GM12878 (cell line): Measurements from ENCODE around the gene LPGAT1. TPM values are rescaled to one million over a fixed set of nuclear protein-coding genes. Genes with fewer than 3 reads are reported as not detected.

Source experiments
- ATAC-seq: fragments of 200-7000 bp; cut with Tn5 transposase; 3 replicates; pipeline ENCODE4 v1.9.1; 2020; ENCODE audit warnings: mild to moderate bottlenecking, moderate library complexity
- BruUV-seq: library from RNA; stranded (reverse); fragments of 400-500 nt; replicated peaks from 2 replicates; lab custom pipeline; 2021; lab: Mats Ljungman, UMichigan
- CTCF ChIA-PET: fragments of 300-600 bp; sonication (Branson Sonifier 250); formaldehyde crosslinking; extraction: SDS; loops from one replicate; lab custom pipeline; 2021; ENCODE audit warnings: inconsistent platforms; lab: Yijun Ruan, JAX
- POLR2A ChIA-PET: fragments of 350-600 bp; formaldehyde crosslinking; extraction: SDS; loops from one replicate; lab custom pipeline; 2021; ENCODE audit warnings: inconsistent platforms; lab: Charles Lee
- RAD21 ChIA-PET: fragments of 300-600 bp; sonication (Branson Sonifier 250); formaldehyde crosslinking; loops from one replicate; lab custom pipeline; 2023; ENCODE audit warnings: antibody characterized with exemption; ENCODE audit not compliant: unreplicated experiment; lab: Charles Lee
- SMC1A ChIA-PET: fragments of 300-600 bp; sonication (Branson Sonifier 250); formaldehyde crosslinking; loops from one replicate; lab custom pipeline; 2023; ENCODE audit not compliant: unreplicated experiment, uncharacterized antibody; lab: Charles Lee
- DNase-seq: peaks from one replicate; pipeline ENCODE4 v3.0.0-alpha.2; 2011; ENCODE audit warnings: low read depth, low spot score
- FAIRE-seq: peaks from 3 replicates; lab custom pipeline; 2011; peaks lifted over from hg19 to GRCh38; lab: Jason Lieb, UNC
- H2AFZ ChIP-seq: 2 replicates; pipeline ENCODE4 v1.6.0; 2011; ENCODE audit warnings: low read depth, low read length, control low read depth; ENCODE audit not compliant: control insufficient read depth
- H3K27ac ChIP-seq: 2 replicates; pipeline ENCODE4 v1.5.1; 2011; ENCODE audit warnings: control low read depth; ENCODE audit not compliant: control insufficient read depth, insufficient read depth
- H3K27me3 ChIP-seq, 2 experiments: replicated peaks in 1 of 2; 2 replicates each; pipeline versions ENCODE4 v1.6.0 to v1.6.1; 2011; ENCODE audit warnings: low read length in 1 of 2; ENCODE audit not compliant: control insufficient read depth in 2 of 2, insufficient read depth in 2 of 2
- H3K36me3 ChIP-seq, 2 experiments: 2 replicates each; pipeline ENCODE4 v1.5.1; 2011; ENCODE audit warnings: low read length in 1 of 2; ENCODE audit not compliant: control insufficient read depth in 2 of 2, insufficient read depth in 2 of 2
- H3K4me1 ChIP-seq: 2 replicates; pipeline ENCODE4 v1.6.1; 2011; ENCODE audit warnings: mild to moderate bottlenecking, low read length, moderate library complexity, mixed read lengths; ENCODE audit not compliant: control insufficient read depth, insufficient read depth
- H3K4me2 ChIP-seq: 2 replicates; pipeline ENCODE4 v1.6.0; 2011; ENCODE audit warnings: control low read depth; ENCODE audit not compliant: control insufficient read depth, insufficient read depth
- H3K4me3 ChIP-seq: fragments of 200-600 bp; sonication (generic); 2 replicates; pipeline ENCODE4 v1.5.1; 2016
- H3K79me2 ChIP-seq: 2 replicates; pipeline ENCODE4 v1.6.0; 2011; ENCODE audit warnings: low read length; ENCODE audit not compliant: control insufficient read depth, insufficient read depth
- H3K9ac ChIP-seq: 2 replicates; pipeline ENCODE4 v1.8.0; 2011; ENCODE audit warnings: low read length, control low read depth, mixed read lengths; ENCODE audit not compliant: control insufficient read depth, insufficient read depth
- H3K9me3 ChIP-seq: replicated peaks from 3 replicates; pipeline ENCODE4 v1.5.1; 2011; ENCODE audit warnings: mild to moderate bottlenecking, low read length; ENCODE audit not compliant: control insufficient read depth, insufficient read depth
- H4K20me1 ChIP-seq: 2 replicates; pipeline ENCODE4 v1.6.0; 2011; ENCODE audit not compliant: control insufficient read depth, insufficient read depth
- MTA2 ChIP-seq: fragments of 450-650 bp; IDR thresholded peaks from 2 replicates; pipeline ENCODE4 v1.6.1; 2016; ENCODE audit warnings: low read depth, mild to moderate bottlenecking, moderate library complexity
- MXI1 ChIP-seq: fragments of 150-350 bp; IDR thresholded peaks from 2 replicates; pipeline ENCODE4 v1.6.1; 2011; ENCODE audit warnings: low read depth, mild to moderate bottlenecking, inconsistent platforms, low read length, improper control_type of control experiment
- NRF1 ChIP-seq: conservative IDR thresholded peaks from 2 replicates; pipeline ENCODE4 v1.6.1; 2011; ENCODE audit warnings: mild to moderate bottlenecking, low read depth, low read length, improper control_type of control experiment
- RAD21 ChIP-seq: IDR thresholded peaks from 2 replicates; pipeline ENCODE4 v1.6.1; 2011; ENCODE audit warnings: mild to moderate bottlenecking, low read depth, low read length, moderate library complexity; ENCODE audit not compliant: insufficient read depth
- RAD51 ChIP-seq: fragments of 450-650 bp; IDR thresholded peaks from 2 replicates; pipeline ENCODE4 v1.6.1; 2016; ENCODE audit warnings: moderate library complexity, mild to moderate bottlenecking, inconsistent platforms
- SIN3A ChIP-seq: IDR thresholded peaks from 2 replicates; pipeline ENCODE4 v1.6.1; 2012; ENCODE audit warnings: low read depth, low read length, improper control_type of control experiment
- TARDBP ChIP-seq: IDR thresholded peaks from 2 replicates; pipeline ENCODE4 v1.6.1; 2016; ENCODE audit warnings: borderline replicate concordance
- YY1 ChIP-seq: IDR thresholded peaks from 2 replicates; pipeline ENCODE4 v1.6.1; 2011; ENCODE audit warnings: low read depth, mild to moderate bottlenecking, low read length
- WGBS: methylation state at CpG from one replicate; pipeline ENCODE4 v1.1.6; 2016; ENCODE audit warnings: low lambda C conversion rate; ENCODE audit not compliant: insufficient replicate concordance, insufficient coverage; ENCODE audit errors: missing lambda C conversion rate; 5-methylcytosine and 5-hydroxymethylcytosine counted together
- in situ Hi-C: fragments of 300-500 bp; cut with MboI; formaldehyde crosslinking; loops from 9 replicates; pipeline ENCODE4 v1.14.3; 2018; ENCODE audit warnings: mixed read lengths
- intact Hi-C: fragments of 100-400 bp; cut with micrococcal nuclease; formaldehyde crosslinking; loops from one replicate; pipeline ENCODE4 v1.14.2; 2022; ENCODE audit not compliant: unreplicated experiment
- polyA plus RNA-seq, 11 experiments: library from polyadenylated mRNA; depleted of rRNA in 4 of 11; unstranded in 6 of 11; stranded (reverse) in 5 of 11; fragments of >200 nt; fragmentation: Nextera tagmentation in 4 of 11; fragmentation: Illumina TruSeq in 1 of 11; extraction: Ambion mirVana in 4 of 11; extraction: Trizol in 1 of 11; gene quantifications; 1 replicate in 1 of 11; 2 replicates in 10 of 11; pipeline versions ENCODE4 v1.2.1 to v1.2.3, GENCODE V29; 2011 to 2016; ENCODE audit warnings: inconsistent platforms in 2 of 11, missing spikeins in 2 of 11, low read depth in 1 of 11
- total RNA-seq, 4 experiments: library from RNA; depleted of rRNA in 3 of 4; stranded (reverse); fragments of >200 nt in 3 of 4; fragmentation: Illumina TruSeq in 1 of 4; extraction: Trizol in 1 of 4; gene quantifications; 2 replicates each; pipeline versions ENCODE4 v1.2.1 to v1.2.3, GENCODE V29; 2013 to 2021
- TF ChIP-seq, protein P1 (sequence below): IDR thresholded peaks from 2 replicates; pipeline ENCODE4 v1.6.1; 2012; ENCODE audit warnings: low read depth, low read length, improper control_type of control experiment
- TF ChIP-seq, protein P2 (sequence below): fragments of 150-350 bp; IDR thresholded peaks from 2 replicates; pipeline ENCODE4 v1.6.1; 2016; ENCODE audit warnings: low read depth, low read length
- TF ChIP-seq, protein P3 (sequence below): IDR thresholded peaks from 2 replicates; pipeline ENCODE4 v1.6.1; 2011; ENCODE audit warnings: low read depth, low read length, improper control_type of control experiment, borderline replicate concordance

The LPGAT1 gene
- total and polyA plus RNA-seq, 10 of the 15 experiments (the other 5 are each of a cell fraction or from before 2014, with no cell fraction given): 5.8 to 40.6 (median 19.2) TPM

DNA sequence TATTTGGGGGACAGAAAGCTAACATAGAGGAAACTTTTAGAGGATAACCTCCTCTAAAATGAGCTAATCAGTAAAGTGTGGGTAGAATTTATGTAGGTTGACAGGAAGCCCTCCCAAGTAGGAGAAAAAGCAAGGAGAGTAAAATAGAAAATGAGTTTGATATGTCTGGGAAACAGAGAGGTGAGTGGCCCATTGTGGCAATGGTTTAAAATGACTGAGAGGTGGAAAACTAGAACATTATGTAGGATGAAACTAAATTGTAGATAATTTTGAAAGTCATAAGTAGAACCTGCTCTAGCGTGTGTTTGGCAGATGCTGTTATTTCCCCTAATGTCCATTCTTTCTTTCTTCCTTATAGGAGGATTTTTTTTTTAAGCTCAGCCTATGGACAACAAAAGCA is 8.5 kb upstream of the LPGAT1 start:
- peak; percentile 64 for ATAC-seq
- Histone ChIP-seq H3K9ac (no peak overlapping the region), H3K27ac (no peak overlapping the region), H3K27me3 (no peaks in the 10 kb centered on the region), H3K4me3 (no peak overlapping the region), H3K9me3 (no peaks in the 10 kb centered on the region), H2AFZ (no peak overlapping the region), H3K36me3 (no peaks in the 10 kb centered on the region), H3K4me2 (no peak overlapping the region), H3K79me2 (no peaks in the 10 kb centered on the region), H4K20me1 (no peaks in the 10 kb centered on the region), H3K4me1 (peaks cover 15% of the 10 kb centered on the region)
- ChIA-PET SMC1A (interaction anchor here (1.3 to 2.8 kb wide), 4 partner anchors 10 to 158 kb away, joined by 4 to 14 read pairs (median 4); no protein-coding TSS in a partner anchor), CTCF (interaction anchor here (0.8 to 1.1 kb wide), 3 partner anchors 12 to 195 kb away, joined by 3 to 5 read pairs (median 4); no protein-coding TSS in a partner anchor), RAD21 (interaction anchor here (0.5 to 0.8 kb wide), 3 partner anchors 10 to 61 kb away, joined by 3 read pairs; no protein-coding TSS in a partner anchor), POLR2A (interaction anchor here (0.5 kb wide), 1 partner anchor 183 kb away, joined by 3 read pairs; no protein-coding TSS in a partner anchor)
- 32% methylated on average over 1 of the region's 1 CpG for WGBS
- DNase-seq: no peak
- BruUV-seq: no TSS peak
- TF ChIP-seq NRF1 (no peak), SIN3A (no peak), RAD21 (no peak), RAD51 (no peak), MTA2 (no peak), MXI1 (no peak), TARDBP (no peak), YY1 (no peak)
- TF ChIP-seq, protein P1, sequence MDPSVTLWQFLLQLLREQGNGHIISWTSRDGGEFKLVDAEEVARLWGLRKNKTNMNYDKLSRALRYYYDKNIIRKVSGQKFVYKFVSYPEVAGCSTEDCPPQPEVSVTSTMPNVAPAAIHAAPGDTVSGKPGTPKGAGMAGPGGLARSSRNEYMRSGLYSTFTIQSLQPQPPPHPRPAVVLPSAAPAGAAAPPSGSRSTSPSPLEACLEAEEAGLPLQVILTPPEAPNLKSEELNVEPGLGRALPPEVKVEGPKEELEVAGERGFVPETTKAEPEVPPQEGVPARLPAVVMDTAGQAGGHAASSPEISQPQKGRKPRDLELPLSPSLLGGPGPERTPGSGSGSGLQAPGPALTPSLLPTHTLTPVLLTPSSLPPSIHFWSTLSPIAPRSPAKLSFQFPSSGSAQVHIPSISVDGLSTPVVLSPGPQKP: no peak
- TF ChIP-seq, protein P2, sequence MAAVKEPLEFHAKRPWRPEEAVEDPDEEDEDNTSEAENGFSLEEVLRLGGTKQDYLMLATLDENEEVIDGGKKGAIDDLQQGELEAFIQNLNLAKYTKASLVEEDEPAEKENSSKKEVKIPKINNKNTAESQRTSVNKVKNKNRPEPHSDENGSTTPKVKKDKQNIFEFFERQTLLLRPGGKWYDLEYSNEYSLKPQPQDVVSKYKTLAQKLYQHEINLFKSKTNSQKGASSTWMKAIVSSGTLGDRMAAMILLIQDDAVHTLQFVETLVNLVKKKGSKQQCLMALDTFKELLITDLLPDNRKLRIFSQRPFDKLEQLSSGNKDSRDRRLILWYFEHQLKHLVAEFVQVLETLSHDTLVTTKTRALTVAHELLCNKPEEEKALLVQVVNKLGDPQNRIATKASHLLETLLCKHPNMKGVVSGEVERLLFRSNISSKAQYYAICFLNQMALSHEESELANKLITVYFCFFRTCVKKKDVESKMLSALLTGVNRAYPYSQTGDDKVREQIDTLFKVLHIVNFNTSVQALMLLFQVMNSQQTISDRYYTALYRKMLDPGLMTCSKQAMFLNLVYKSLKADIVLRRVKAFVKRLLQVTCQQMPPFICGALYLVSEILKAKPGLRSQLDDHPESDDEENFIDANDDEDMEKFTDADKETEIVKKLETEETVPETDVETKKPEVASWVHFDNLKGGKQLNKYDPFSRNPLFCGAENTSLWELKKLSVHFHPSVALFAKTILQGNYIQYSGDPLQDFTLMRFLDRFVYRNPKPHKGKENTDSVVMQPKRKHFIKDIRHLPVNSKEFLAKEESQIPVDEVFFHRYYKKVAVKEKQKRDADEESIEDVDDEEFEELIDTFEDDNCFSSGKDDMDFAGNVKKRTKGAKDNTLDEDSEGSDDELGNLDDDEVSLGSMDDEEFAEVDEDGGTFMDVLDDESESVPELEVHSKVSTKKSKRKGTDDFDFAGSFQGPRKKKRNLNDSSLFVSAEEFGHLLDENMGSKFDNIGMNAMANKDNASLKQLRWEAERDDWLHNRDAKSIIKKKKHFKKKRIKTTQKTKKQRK: no peak
- TF ChIP-seq, protein P3, sequence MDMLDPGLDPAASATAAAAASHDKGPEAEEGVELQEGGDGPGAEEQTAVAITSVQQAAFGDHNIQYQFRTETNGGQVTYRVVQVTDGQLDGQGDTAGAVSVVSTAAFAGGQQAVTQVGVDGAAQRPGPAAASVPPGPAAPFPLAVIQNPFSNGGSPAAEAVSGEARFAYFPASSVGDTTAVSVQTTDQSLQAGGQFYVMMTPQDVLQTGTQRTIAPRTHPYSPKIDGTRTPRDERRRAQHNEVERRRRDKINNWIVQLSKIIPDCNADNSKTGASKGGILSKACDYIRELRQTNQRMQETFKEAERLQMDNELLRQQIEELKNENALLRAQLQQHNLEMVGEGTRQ: no peak
- in situ Hi-C loops (no loop called here), intact Hi-C loops (no loop called here)
- no peak for FAIRE-seq
